GM12874 (cell line): Measurements from ENCODE around the gene MORN5.

Experiments
- CTCF ChIP-seq: IDR thresholded peaks from 2 replicates; pipeline ENCODE4 v1.5.1; 2011; ENCODE audit warnings: low read depth, mild to moderate bottlenecking, control low read depth, low read length, moderate library complexity; ENCODE audit not compliant: insufficient read depth

MORN5 gene

GRCh38 chr9:122121931-122122330, 37.8 kb upstream of the MORN5 start:
- TF ChIP-seq CTCF, result no peak

GRCh38 chr9:122122468-122122867, 37.2 kb upstream of the MORN5 start:
- TF ChIP-seq CTCF, result no peak

- peak; percentile 98 for TF ChIP-seq CTCF
Measured at GRCh38 chr9:122122903-122123632, 36.6 kb upstream of the MORN5 start.

GRCh38 chr9:122124048-122124447, 35.7 kb upstream of the MORN5 start:
- no peak for TF ChIP-seq CTCF

GRCh38 chr9:122124528-122124927, 35.2 kb upstream of the MORN5 start:
- no peak for TF ChIP-seq CTCF

GRCh38 chr9:122125158-122125508, 34.6 kb upstream of the MORN5 start:
- TF ChIP-seq CTCF, result peak; percentile 92

- TF ChIP-seq CTCF, result no peak
Measured at GRCh38 chr9:122125509-122126330, 34.0 kb upstream of the MORN5 start.
